HG02981 (cell line): ENCODE data around the gene GTSF1L.
"Not testable (repeated sequence)": the region's sequence is repeated elsewhere in the genome, so short reads cannot be mapped to it uniquely, and the experiment has no call there.

ENCODE experiments used
- ATAC-seq: cut with Tn5 transposase; IDR thresholded peaks from one replicate; pipeline ENCODE4 v1.9.1; 2021; ENCODE audit warnings: mild to moderate bottlenecking, moderate library complexity; ENCODE audit not compliant: unreplicated experiment

The GTSF1L gene

GRCh38 chr20:43726811-43727338, at the start of gene GTSF1L:
TSS of gene GTSF1L (minus strand) at chr20:43727002. CDS start at chr20:43726694, 308 bp downstream.
- no peak for ATAC-seq

GRCh38 chr20:43774754-43775153, 48.0 kb upstream of the GTSF1L start:
- no peak for ATAC-seq

- ATAC-seq: no peak
Measured at GRCh38 chr20:43771503-43772190, 44.8 kb upstream of the GTSF1L start.

GRCh38 chr20:43770342-43770741, 43.5 kb upstream of the GTSF1L start:
- no peak for ATAC-seq

GRCh38 chr20:43767686-43768474, 41.1 kb upstream of the GTSF1L start:
- no peak for ATAC-seq

- no peak for ATAC-seq
Measured at GRCh38 chr20:43766917-43767316, 40.1 kb upstream of the GTSF1L start.

- no peak for ATAC-seq
Measured at GRCh38 chr20:43766385-43766784, 39.6 kb upstream of the GTSF1L start.

GRCh38 chr20:43765916-43766315, 39.1 kb upstream of the GTSF1L start:
- ATAC-seq: no peak

GRCh38 chr20:43762911-43763310, 36.1 kb upstream of the GTSF1L start:
- no peak for ATAC-seq

GRCh38 chr20:43761386-43762340, 34.9 kb upstream of the GTSF1L start:
- ATAC-seq: no peak

GRCh38 chr20:43757888-43758287, 31.1 kb upstream of the GTSF1L start:
- not testable (repeated sequence) for ATAC-seq

- ATAC-seq: no peak
Measured at GRCh38 chr20:43755851-43756250, 29.0 kb upstream of the GTSF1L start.

- ATAC-seq: no peak
Measured at GRCh38 chr20:43755390-43755789, 28.6 kb upstream of the GTSF1L start.

- ATAC-seq: peak; percentile 41
Measured at GRCh38 chr20:43752561-43753301, 25.9 kb upstream of the GTSF1L start.

GRCh38 chr20:43752051-43752360, 25.2 kb upstream of the GTSF1L start:
- ATAC-seq: no peak

GRCh38 chr20:43751167-43752050, 24.6 kb upstream of the GTSF1L start:
- ATAC-seq: peak; percentile 81

- ATAC-seq: no peak
Measured at GRCh38 chr20:43750774-43751166, 24.0 kb upstream of the GTSF1L start.

GRCh38 chr20:43749734-43750294, 23.0 kb upstream of the GTSF1L start:
- ATAC-seq: no peak

- ATAC-seq: no peak
Measured at GRCh38 chr20:43748274-43748673, 21.5 kb upstream of the GTSF1L start.
